ENCODE measurements around the gene CTIF.

CTIF gene

GRCh38 chr18:48841381-48842258, 302.8 kb downstream of the CTIF start:
- no peaks in the 10 kb centered on the region for H3K4me1 ChIP-seq (ENCODE audit: low read length)
- TF ChIP-seq CTCF (IDR thresholded peaks at IDR 0.05; ENCODE audit: low read depth, low read length) (no peak), EZH2phosphoT487 (IDR thresholded peaks at IDR 0.05; ENCODE audit: low read depth) (no peak)
- H3K27ac ChIP-seq (ENCODE audit: low read length) = no peak overlapping the region

GRCh38 chr18:48842259-48843061, 303.6 kb downstream of the CTIF start:
- H3K4me1 ChIP-seq (ENCODE audit: low read length) = no peaks in the 10 kb centered on the region
- no peaks in the 10 kb centered on the region for H3K79me2 ChIP-seq (ENCODE audit: low read length)
- no peak overlapping the region for H3K4me3 ChIP-seq (ENCODE audit: low read length)
- H3K27me3 ChIP-seq (ENCODE audit: low read depth, low read length) = no peaks in the 10 kb centered on the region
- no peak for TF ChIP-seq EZH2phosphoT487 (IDR thresholded peaks at IDR 0.05; ENCODE audit: low read depth)
- no peak for TF ChIP-seq CTCF (IDR thresholded peaks at IDR 0.05; ENCODE audit: low read depth, low read length)
- H2AFZ ChIP-seq (ENCODE audit: low read depth, low read length) = no peak overlapping the region
- H3K4me2 ChIP-seq (ENCODE audit: low read length) = no peak overlapping the region
- no peaks in the 10 kb centered on the region for H4K20me1 ChIP-seq (ENCODE audit: insufficient read depth, low read length)
- H3K27ac ChIP-seq (ENCODE audit: low read length) = no peak overlapping the region
- H3K9me3 ChIP-seq (ENCODE audit: insufficient read depth, low read length) = no peaks in the 10 kb centered on the region
- H3K9ac ChIP-seq (ENCODE audit: low read length) = no peak overlapping the region
- H3K36me3 ChIP-seq (replicated peaks; ENCODE audit: low read depth, low read length) = no peaks in the 10 kb centered on the region

More at GRCh38 chr18:48841381-48842258, 302.8 kb downstream of the CTIF start:
- H3K4me2 ChIP-seq (ENCODE audit: low read length) = no peak overlapping the region
- no peaks in the 10 kb centered on the region for H3K9me3 ChIP-seq (ENCODE audit: insufficient read depth, low read length)
- no peak overlapping the region for H3K9ac ChIP-seq (ENCODE audit: low read length)
- H2AFZ ChIP-seq (ENCODE audit: low read depth, low read length) = no peak overlapping the region
- H4K20me1 ChIP-seq (ENCODE audit: insufficient read depth, low read length) = no peaks in the 10 kb centered on the region
- no peak overlapping the region for H3K4me3 ChIP-seq (ENCODE audit: low read length)
- no peaks in the 10 kb centered on the region for H3K79me2 ChIP-seq (ENCODE audit: low read length)
- H3K36me3 ChIP-seq (replicated peaks; ENCODE audit: low read depth, low read length) = no peaks in the 10 kb centered on the region
- no peaks in the 10 kb centered on the region for H3K27me3 ChIP-seq (ENCODE audit: low read depth, low read length)

DNA sequence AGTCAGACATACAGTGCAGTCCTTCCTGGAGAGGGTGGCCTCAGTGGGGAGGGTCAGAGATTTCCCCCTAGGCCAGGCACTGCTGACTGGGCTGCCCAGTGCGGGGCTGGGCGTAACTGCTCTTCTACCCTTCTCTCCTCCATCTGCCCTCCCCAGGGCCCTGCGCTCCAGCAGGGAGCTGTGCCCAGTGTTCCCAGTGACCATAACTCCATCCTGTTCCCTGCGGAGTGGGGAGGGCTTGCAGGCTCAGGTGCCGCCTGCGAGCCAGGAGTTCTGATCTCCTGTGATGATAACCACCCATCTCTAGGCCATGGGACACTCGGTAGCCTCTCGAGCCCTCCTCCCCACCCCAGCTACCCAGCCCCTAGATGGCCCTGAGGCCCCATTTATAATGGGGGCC, 304.3 kb downstream of the CTIF start:
- no peak overlapping the region for H3K27ac ChIP-seq (ENCODE audit: low read length)
- H3K4me3 ChIP-seq (ENCODE audit: low read length) = no peak overlapping the region
- no peaks in the 10 kb centered on the region for H4K20me1 ChIP-seq (ENCODE audit: insufficient read depth, low read length)
- H3K4me1 ChIP-seq (ENCODE audit: low read length) = no peaks in the 10 kb centered on the region
- no peak overlapping the region for H2AFZ ChIP-seq (ENCODE audit: low read depth, low read length)
- H3K36me3 ChIP-seq (replicated peaks; ENCODE audit: low read depth, low read length) = no peaks in the 10 kb centered on the region
- H3K27me3 ChIP-seq (ENCODE audit: low read depth, low read length) = no peaks in the 10 kb centered on the region
- no peak overlapping the region for H3K4me2 ChIP-seq (ENCODE audit: low read length)
- TF ChIP-seq CTCF (IDR thresholded peaks at IDR 0.05; ENCODE audit: low read depth, low read length) (no peak), EZH2phosphoT487 (IDR thresholded peaks at IDR 0.05; ENCODE audit: low read depth) (no peak)
- no peaks in the 10 kb centered on the region for H3K9me3 ChIP-seq (ENCODE audit: insufficient read depth, low read length)
- H3K9ac ChIP-seq (ENCODE audit: low read length) = no peak overlapping the region
- H3K79me2 ChIP-seq (ENCODE audit: low read length) = no peaks in the 10 kb centered on the region

GRCh38 chr18:48843596-48843995, 304.8 kb downstream of the CTIF start:
- Histone ChIP-seq H3K4me3 (ENCODE audit: low read length) (no peak overlapping the region), H4K20me1 (ENCODE audit: insufficient read depth, low read length) (no peaks in the 10 kb centered on the region), H3K36me3 (replicated peaks; ENCODE audit: low read depth, low read length) (no peaks in the 10 kb centered on the region), H3K27ac (ENCODE audit: low read length) (no peak overlapping the region), H2AFZ (ENCODE audit: low read depth, low read length) (no peak overlapping the region), H3K9me3 (ENCODE audit: insufficient read depth, low read length) (no peaks in the 10 kb centered on the region), H3K9ac (ENCODE audit: low read length) (no peak overlapping the region), H3K4me1 (ENCODE audit: low read length) (no peaks in the 10 kb centered on the region), H3K27me3 (ENCODE audit: low read depth, low read length) (no peaks in the 10 kb centered on the region), H3K4me2 (ENCODE audit: low read length) (no peak overlapping the region), H3K79me2 (ENCODE audit: low read length) (no peaks in the 10 kb centered on the region)
- TF ChIP-seq EZH2phosphoT487 (IDR thresholded peaks at IDR 0.05; ENCODE audit: low read depth) = no peak
- no peak for TF ChIP-seq CTCF (IDR thresholded peaks at IDR 0.05; ENCODE audit: low read depth, low read length)
